ENCODE measurements around the gene COL19A1.

The COL19A1 gene

DNA sequence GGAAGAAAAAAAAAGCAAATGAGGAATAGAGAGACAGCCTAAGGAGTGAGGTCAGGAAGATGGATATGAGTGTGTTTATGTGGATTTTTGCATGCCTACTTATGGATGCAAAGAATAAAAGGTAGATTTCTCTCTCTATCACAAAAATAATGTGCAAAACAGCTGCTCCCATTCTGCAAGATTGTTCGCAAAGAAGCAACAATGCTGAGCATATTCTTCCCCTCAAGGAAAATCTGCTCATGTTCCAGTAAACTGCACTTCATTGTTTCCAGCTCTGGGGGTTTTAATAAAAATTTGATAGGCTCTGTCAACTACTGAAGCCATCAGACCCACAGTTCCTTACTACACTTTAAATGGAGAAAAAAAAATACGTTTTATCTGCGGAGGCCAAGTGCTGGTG, 259.2 kb downstream of the COL19A1 start:
- DNase-seq (ENCODE audit: low read depth): no peak

DNA sequence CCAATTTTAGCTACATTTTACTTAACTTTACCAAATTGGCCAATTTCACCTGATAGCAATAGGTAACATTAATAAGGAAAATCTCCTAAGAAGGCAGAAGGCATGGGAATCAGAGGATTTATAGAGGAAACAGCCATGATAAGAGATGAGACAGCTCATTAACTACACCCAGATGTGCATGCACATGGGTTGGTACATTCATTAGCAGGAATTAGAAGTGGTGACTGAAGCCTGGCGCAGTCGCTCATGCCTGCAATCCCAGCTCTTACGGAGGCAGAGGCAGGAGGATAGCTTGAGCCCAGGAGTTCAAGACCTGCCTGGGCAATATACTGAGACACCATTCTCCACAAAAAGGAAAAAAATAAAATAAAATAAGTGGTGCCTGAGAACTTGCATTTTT, 263.0 kb downstream of the COL19A1 start:
- no peak for DNase-seq (ENCODE audit: low read depth)

DNA sequence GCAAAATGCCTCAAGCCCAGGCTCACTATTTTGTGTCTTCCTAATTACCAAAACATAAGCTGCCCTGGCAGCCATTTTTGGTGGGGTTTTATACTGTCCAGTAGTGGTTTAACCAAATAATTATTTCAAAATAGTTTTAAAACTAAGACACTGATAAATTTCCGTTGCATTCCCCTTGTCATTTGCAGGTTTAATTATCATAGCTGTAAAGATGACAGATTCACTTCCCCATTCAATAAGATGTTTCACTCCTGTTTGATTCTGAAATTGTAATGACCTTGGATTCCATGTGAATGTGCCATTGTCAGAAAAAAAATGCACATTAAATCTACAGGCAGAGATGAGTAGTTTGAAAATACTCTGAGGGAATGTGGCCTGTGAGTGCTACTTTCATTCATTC, 264.5 kb downstream of the COL19A1 start:
- no peak for DNase-seq (ENCODE audit: low read depth)

DNA sequence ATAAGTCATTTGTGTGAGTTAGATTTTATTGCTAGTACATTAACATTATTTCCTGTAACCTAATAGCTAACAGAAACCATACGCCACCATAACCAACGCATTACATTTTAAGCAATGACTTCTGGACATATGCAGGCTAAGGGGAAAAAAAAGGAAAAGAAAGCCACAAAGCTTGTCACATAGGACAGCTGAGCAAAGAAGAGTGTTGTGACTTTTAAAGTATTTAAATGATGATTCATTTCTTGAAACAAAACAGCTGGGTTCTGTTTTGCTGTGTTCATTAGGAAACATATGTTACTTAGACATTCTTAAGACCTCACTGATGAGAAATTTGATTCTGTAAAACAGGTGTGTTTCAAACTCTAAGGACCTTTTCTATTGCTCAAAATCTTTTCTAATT, 265.2 kb downstream of the COL19A1 start:
- DNase-seq (ENCODE audit: low read depth): no peak

DNA sequence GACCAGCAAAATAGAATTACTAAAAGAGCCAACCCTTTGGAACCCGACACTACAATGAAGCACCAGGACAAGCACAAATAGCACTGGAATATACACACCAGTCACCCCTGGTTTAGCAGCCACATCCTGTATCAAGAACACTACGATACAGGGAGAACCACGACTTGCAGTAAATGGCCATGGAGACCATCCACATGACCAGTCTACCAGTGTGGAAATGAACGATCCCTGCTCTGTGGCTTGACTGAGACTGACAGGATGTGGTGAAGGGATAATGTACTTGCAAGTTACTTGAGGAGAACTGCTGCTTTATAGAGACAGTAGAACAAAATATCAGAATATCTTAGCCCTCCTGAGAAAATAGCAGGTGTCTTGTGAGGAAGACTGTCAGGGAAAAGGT, 266.9 kb downstream of the COL19A1 start:
- DNase-seq (ENCODE audit: low read depth): no peak

DNA sequence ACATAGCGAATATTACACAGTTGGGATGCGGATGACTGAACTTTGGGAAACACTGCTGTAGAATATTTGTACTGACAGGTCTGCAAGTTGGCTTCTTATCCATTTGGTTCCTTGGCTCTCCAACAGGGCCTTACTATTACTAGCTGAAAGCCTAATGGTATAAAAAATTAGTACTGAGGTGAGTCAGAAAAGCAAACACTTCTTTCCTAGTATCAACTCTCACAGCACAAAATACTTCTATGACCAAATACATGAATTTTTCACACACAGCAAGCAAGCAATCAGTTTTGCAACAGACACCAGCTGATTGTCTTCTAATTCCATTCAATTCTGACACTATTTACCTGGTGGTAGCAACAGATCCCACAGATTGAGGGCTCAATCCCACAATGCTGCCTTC, 268.2 kb downstream of the COL19A1 start:
- no peak for DNase-seq (ENCODE audit: low read depth)

DNA sequence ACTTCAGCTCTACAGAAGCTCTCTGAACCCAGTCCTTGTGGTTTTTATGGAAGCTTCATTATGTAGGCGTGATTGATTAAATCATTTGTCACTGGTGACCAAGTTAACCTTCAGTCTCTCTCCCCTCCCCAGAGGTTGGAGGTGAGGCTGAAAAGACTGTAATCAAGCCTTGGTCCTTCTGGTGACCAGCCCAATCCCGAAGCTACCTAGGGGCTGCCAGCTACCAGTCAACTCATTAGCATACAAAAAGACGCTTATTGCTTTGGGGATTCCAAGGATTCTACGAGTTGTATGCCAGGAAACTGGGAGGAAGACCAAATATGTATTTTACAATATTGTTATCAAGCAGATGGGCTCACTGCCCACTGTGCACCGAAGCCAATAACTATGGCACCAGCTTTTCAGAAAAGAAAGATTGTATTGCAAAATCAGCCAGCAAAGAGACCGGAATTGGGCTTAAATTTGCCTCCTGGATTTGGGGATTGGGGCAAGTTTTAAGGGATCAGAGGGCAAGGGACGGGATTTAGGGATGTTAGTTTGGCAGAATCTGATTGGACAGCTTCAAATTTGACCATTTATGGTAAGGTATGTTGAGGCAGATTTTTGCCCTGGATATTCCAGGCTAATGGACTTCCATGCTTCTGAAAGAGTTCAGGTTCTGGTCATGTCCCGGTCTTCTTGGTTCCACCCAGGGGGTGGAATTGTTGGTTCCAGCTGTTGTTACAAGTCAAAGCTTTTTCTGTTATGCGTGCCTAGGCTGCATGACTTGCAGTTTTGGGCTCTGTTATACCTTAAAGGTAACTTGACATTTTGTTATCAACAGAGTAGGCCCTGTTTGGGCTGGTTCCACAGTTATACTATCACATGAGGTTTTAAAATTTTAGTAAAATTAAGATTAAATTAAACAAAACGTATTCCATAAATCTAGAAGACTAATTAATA, 269.1 kb downstream of the COL19A1 start:
- no peak for DNase-seq (ENCODE audit: low read depth)

DNA sequence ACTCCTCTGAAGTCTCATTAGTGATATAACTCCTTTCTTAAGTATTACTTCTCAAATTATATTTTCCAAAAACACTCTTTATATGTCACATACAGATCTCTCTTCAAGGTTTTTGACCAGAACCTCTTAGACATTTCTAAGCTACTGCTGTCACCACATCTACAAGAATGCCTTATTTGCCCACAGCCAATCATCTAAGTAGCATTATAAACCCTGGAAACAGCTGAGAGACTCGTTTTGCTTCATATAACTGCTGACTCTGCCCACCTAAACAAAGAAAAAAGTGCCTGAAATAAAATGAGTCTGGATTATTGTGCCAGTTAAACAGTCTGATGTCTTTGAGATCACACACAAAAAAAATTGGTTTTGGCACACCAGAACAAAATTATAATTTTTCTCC, 270.6 kb downstream of the COL19A1 start:
- DNase-seq (ENCODE audit: low read depth): no peak

DNA sequence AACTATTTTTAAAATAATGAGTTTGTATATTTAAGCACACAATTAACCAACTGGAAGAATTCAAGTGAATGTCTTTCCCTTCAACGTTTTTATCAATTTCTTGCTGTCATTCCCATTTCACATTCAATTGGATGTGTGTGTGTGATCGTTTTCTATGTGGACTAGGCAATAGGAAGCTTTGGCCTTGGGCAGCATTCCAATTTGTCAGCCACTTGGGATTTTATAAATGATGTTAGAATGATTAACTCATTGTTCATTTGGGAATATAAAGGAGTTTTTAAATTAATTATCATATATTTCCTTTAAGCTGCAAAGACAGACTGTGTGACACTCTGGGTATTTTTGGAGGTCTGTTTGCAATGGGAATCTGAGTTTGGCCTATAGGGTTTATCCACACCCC, 274.1 kb downstream of the COL19A1 start:
- no peak for DNase-seq (ENCODE audit: low read depth)

DNA sequence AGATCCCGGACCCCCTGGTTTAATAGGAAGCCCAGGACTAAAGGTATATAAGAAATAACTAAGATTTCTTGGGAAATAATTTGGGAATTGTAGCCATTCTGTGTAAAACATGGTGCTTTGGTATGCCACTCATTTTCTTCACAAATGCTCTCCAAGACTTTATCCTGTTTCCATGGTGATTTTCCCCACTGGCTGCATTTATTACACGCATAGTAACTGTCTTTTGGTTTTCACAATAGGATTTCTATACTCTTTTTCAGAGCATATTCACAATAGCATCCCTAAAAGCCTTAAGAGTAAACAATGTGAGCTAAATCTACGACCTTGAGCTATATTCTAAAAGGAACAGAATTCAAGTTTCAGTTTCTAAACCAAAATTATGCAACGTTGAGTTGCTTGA, 275.7 kb downstream of the COL19A1 start:
- no peak for DNase-seq (ENCODE audit: low read depth)

DNA sequence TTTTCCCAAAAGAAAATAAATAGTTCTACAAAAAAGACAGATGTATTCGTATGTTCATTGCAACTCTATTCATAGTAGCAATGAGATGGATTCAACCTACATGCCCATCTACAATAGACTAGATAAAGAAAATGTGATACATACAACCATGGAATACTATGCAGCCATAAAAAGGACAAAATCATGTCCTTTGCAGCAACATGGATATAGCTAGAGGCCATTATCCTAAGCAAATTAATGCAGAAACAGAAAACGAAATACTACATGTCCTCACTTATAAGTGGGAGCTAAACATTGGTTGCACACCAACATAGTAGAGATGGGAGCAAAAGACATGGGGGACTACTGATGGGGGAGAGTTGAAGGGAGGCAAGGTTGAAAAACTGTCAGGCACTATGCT, 278.8 kb downstream of the COL19A1 start:
- DNase-seq (ENCODE audit: low read depth): no peak

DNA sequence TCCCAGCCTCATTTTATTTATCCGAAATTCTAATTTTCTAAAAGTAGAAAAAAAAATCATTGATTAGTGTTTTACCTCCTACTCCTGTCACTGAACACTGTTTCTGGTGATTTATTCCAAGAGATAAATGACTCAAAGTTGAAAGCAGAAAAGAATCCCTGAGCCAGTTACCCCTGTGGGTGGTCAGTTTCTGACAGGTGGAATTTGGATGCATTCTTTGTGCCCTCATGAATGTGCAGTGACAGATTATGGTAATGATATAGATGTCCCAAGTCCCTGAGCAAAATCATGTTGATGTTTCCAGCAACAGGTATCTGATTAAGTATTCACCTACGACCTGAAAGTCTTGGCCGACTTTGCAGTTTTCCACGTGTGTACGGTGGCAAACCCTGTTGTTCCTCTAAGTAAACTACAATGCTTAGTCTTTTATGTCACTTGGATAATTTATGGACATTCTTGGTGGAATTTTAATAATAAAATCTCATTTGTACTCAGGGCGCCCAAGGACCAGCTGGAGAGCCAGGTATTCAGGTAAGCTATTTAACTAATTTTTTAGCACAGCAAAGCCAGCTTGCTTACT, 282.9 kb downstream of the COL19A1 start:
- DNase-seq (ENCODE audit: low read depth): no peak

DNA sequence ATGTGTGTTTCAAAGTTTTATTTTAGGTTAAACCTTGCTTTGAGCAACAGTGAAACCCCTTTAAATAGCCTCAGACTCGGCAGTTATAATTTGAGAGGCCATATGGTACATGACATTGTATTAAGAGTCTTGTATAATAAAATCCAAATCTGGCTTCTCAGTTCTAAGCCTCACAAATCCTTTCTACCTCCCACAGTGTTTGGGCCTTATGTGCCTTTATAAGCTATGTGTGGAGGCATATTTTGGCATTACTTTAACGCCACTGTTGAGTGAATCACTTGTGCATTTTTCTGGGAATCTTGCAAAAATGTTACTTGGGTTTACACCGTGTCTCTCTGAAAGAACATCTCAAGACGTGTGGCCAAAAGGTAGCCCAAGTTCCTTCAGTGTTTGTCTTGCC, 284.2 kb downstream of the COL19A1 start:
- DNase-seq (ENCODE audit: low read depth): no peak

DNA sequence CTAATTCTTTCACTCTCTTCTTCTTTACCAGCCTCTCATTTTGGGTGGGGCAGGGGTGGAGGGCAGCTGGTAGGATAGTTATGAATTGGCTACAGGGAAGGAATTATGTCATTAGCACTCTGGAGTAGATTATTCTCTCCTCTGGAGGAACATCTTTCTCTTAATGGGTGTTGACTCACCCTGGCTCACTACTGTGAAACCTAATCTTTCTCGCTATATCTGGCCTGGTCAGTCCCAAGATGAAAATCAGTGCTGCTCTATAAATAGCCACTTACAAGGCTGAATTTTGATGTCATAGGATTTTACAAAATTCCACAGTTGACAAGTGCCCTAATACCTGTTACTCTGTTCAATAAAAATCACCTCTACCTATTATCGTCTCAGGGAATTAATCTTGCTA, 285.3 kb downstream of the COL19A1 start:
- no peak for DNase-seq (ENCODE audit: low read depth)

DNA sequence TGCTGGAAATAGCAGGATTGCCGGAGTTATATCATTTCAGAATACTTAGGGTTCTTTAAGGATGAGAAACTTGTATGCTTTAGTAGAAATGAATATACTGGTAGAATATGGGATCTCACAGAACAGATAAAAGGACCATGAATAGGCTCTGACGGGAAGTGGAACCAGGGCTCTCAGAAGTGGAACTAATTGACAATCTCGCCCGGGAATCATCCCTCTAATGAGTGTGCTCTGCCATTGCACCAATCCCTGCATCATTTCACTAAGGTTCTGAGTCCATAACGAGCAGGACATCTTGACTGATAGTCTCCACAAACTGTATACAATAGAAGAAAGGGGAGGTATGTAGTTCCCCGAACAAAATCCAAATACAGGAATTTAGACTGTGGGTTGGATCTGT, 286.4 kb downstream of the COL19A1 start:
- DNase-seq (ENCODE audit: low read depth): no peak

DNA sequence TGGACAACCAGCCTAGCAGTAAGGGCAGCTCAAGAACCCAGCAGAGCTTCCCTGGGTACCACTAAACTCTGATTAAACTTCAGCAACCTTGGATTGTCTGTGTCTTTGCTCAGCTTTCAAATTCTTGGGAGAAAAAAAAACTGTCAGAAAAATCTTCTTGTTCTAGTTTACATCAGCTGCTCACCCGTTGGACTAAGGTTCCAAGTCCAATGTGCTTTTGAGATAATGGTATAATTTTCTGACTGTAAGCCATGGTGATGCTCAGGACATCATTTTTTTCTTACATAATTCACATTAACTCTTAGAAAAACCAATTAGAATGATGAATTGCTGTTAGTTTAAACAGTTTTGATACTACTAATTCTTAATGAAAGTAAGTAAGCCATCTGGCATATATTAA, 290.7 kb downstream of the COL19A1 start:
- DNase-seq (ENCODE audit: low read depth): no peak

DNA sequence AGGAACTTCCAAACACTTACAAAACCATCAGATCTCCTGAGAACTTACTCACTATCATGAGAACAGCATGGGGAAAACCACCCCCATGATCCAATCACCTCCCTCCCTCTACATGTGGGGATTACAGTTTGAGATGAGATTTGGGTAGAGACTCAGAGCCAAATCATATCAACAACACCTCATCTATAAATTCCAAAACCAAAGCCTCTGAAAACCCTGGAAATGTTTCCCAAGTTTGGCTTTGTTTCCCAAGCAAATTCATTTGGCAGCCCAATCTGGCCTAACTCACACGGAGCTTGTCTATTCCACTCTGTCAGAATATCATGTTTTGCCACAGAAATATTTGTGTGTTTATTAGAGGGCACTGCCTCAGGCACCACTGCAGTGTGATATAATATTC, 293.9 kb downstream of the COL19A1 start:
- no peak for DNase-seq (ENCODE audit: low read depth)

DNA sequence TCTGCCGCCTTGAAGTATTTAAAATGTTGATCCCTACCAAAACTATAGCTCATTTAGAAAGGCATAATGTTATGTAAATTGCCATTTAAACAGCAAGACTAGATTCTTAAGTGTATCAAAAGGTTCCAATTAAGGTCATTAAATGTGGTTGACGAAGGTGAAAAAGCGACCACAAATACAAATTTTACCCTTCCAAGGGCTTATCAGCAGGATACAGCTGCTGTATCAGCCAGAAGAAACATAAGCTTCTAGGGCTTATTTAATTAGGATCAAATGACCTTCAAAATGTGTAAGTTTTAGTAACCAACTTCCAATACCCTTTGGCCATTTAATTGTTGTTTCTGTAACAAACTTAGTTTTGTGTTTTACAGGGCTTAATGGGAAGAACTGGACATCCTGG, 296.6 kb downstream of the COL19A1 start:
- DNase-seq (ENCODE audit: low read depth): no peak

DNA sequence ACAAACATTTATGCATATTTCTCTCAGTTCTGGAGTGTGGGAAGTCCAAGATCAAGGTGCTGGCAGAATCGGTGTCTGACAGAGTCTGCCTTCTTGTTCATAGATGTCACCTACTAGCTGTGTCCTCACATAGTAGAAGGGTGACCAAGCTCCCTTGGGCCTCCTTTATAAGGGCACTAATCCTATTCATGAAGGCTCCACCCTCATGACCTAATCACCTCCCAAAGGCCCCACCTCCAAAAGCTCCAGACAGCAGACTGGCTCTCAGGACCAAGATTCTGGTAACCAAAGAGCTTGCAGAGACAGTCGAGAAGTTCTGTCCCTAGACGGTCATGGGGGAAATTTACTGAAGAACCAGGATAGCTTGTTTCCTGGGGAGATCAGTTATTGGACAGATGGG, 297.4 kb downstream of the COL19A1 start:
- DNase-seq (ENCODE audit: low read depth): no peak

DNA sequence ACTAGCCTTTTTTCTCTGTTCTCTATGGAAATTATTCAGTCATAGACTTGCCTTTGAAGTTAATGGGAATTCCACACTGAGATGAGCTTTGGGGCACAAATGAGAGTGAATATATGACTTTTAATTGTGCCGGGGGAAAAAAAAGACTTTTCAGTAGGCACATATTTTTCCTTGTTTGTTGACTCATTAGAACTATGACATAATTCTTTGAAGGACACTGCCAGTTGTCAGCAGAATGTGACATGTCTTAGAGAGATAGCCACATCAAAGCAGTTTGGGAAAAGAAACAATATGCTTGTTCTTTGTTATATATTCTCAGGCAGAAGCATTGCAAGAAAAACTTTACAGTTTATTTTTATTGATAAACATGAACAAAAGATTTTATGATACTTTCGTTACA, 298.2 kb downstream of the COL19A1 start:
- no peak for DNase-seq (ENCODE audit: low read depth)

DNA sequence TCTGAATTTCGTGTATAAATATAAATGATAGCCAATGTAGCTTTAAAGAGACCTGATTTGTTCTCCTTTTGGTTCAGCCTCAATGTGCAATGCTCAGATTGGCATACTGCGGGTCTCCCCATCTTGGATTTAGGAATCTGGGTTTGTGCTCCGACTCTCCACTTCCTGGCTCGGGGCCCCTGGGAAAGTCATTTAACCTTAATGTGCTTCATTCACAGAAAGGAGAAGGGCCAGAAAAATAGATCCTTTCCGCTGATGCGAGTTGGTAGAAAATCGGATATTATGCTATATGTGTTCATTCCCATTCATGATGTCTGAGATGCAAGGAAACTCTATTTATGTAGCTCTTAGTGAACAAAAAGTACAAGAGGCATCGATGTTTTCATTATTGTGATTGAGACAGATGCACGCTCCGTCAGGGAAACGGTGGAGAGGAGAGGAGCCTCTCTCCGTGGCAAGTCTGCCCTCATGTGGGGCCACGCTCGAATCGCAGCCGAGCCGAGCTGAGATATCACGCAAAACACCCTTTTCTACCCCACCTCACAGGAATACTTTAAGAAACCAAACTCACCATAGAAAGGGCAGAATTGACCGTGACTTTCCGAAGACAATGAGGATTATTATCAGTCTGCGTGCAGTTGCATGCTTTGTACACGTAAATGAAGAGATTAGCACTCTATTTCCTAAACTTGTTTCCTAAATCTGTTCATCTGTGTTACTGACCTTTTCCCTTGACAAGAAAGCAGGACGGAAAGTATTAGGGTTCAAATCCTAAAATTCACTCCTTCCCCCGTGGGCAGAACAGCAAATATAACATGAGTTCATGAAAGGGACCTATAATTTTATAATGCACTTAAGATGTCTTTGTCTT, 300.0 kb downstream of the COL19A1 start:
- no peak for DNase-seq (ENCODE audit: low read depth)

DNA sequence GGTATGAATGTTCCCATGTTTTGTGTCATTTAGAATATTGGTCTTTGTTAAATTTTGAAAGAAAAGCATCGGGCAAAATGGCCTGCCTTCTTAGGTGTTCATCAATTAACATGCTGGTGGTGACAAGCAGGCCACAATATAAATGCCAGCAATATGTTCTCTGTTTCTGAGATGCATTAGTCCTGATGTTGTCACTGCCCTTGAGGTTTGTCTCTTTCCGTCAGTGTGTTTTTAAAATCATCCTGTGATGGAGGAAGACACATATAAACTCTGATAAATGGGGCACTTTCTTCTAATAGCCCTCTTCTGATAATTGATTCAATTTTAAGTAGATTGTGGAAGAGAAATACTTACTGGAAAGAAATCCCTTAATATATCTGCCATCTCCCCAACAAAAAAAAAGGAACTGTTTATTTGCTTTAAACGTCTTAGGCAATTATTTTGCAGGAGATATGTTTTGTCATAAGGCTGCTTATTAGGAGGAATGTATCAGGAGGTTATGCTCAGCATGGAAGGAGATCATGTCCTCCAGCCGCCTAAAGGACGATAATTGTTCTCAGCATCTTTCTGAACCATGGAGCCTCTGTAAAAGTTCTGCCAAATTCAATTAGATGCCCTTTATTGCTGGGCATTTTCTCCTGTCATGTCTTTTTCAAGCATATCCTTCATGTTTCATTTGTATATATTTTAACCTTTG, 302.5 kb downstream of the COL19A1 start:
- DNase-seq (ENCODE audit: low read depth): no peak
